GM21825 (cell line): ENCODE data around the gene SLC39A2.
"Not testable (repeated sequence)": the region's sequence is repeated elsewhere in the genome, so short reads cannot be mapped to it uniquely, and the experiment has no call there.

Experiments used
- ATAC-seq: cut with Tn5 transposase; IDR thresholded peaks from one replicate; pipeline ENCODE4 v1.9.1; 2021; ENCODE audit warnings: mild to moderate bottlenecking, moderate library complexity; ENCODE audit not compliant: unreplicated experiment

The SLC39A2 gene

GRCh38 chr14:20996521-20996920 lies 2.6 kb upstream of the SLC39A2 start:
- no peak for ATAC-seq

DNA sequence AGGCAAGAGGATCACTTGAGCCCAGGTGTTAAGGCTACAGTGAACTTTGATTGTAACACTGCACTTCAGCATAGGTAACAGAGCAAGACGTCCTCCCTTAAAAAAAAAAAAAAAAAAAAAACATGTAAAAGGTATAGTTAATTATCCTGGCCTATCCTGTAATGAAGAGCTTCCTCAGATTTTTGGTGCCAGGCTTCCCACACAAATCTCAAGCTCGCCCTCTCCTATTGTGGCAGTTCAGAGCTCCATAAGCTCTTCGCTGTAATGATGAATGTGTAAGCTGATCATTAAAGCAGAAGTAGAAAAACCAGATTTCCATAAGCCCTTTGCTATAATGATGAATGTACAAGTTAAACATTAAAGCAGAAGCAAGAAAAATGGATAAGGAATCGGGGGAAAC lies 2.0 kb upstream of the SLC39A2 start:
- no peak for ATAC-seq

- ATAC-seq = no peak
Observed at GRCh38 chr14:20997564-20997963, 1.5 kb upstream of the SLC39A2 start.

GRCh38 chr14:20998139-20998538 lies 954 bp upstream of the SLC39A2 start:
- no peak for ATAC-seq

DNA sequence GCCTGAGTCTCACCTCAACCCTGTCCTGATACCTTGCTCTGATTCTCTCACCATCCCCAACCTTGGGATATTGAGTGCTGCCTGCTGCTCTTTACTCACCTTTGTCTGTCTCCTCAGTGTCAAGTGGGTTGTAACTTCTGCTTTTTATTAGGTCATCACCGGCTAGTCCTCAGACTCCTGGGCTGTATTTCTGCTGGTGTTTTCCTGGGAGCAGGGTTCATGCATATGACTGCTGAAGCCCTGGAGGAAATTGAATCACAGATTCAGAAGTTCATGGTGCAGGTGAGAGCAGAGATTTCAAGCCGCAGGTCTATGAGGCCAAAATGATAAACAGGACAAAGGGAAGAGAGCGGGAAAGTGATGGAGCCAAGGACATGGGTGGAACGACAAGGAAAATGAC lies 498 bp downstream of the SLC39A2 start:
- no peak for ATAC-seq

GRCh38 chr14:21001218-21001617 lies 2.1 kb downstream of the SLC39A2 start:
- ATAC-seq = no peak

- ATAC-seq = no peak
Observed at GRCh38 chr14:21003788-21004346, 4.8 kb downstream of the SLC39A2 start.

GRCh38 chr14:21009721-21010120 lies 10.6 kb downstream of the SLC39A2 start:
- not testable (repeated sequence) for ATAC-seq

GRCh38 chr14:21011136-21011535 lies 12.0 kb downstream of the SLC39A2 start:
- ATAC-seq = no peak

GRCh38 chr14:21014761-21015190 lies 15.7 kb downstream of the SLC39A2 start:
- no peak for ATAC-seq

- no peak for ATAC-seq
Observed at GRCh38 chr14:21015312-21015711, 16.2 kb downstream of the SLC39A2 start.

DNA sequence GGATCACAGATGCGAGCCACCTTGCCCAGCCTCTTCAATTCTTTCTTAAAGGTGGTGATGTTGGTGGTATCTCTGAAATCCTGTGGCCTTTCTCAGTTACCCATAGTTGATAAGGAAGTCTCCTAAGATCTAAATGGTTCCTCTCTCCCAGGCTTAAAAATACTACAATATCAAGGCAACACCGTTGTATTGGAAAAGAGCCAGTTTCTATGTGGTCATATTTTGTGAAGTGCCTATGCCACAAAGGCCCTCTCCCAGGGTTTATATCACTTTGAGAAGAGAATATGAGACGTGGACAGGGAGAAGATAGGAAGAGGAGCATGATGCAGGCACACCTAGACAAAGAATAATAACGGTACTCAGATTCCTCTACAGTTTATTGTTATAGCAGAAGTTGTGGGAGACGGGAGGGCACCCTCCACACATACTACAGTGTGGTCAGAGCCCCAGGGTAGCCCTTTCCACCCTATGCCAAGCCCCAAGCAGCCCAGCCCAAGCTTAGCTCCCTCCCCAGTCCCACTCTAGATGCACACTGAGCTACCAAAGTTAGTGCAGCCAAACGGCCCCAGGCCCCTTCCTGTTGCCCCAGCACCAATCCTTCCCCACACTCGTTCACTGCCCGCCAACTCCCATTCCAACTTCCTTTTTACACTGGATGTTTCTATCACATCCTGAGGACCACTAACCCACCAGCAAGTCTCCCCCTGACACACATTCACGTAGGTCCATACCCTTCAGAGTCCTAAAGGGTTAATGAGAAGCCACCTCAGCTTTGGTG lies 17.5 kb downstream of the SLC39A2 start:
- no peak for ATAC-seq

GRCh38 chr14:21017528-21018245 lies 18.6 kb downstream of the SLC39A2 start:
- ATAC-seq = no peak

DNA sequence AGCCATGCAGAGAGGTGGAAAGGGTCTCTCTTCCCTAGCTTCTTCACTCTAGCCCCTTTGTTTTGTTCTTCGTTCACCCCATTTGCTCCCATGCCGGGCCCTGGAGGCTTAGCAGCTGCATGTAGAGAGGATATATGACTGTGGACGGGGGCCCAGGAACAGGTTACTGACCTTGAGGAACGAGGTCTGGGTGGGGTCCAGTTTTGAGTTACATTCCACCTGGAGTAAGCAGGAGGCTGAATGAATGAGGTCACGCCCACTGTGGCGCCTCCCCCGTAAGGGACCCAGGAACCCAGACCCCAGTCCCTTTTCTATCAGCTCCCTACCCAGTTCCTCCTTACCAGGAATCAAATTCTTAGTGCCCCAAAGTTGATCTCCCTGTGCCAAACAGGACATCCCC lies 19.2 kb downstream of the SLC39A2 start:
- no peak for ATAC-seq

DNA sequence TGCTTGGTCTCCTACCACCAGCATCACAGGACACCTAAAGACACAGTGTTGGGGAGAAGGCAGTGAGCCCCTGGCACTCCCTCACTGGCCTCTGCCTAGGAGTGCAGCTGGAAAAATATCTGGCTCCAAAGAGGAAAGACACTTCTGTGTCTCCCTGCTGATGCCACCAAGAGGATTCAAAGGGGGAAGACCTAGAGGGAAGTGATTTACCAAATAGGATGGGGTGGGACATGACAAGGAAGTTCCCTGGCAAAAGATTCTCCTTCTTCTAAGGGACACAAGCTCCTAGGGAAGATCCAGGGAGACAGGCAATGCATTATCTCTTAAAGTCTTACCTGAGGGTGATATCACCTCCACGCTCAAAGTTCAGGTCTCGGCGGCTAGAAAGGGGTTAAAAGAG lies 19.7 kb downstream of the SLC39A2 start:
- ATAC-seq = no peak

- no peak for ATAC-seq
Observed at GRCh38 chr14:21019366-21019765, 20.3 kb downstream of the SLC39A2 start.

DNA sequence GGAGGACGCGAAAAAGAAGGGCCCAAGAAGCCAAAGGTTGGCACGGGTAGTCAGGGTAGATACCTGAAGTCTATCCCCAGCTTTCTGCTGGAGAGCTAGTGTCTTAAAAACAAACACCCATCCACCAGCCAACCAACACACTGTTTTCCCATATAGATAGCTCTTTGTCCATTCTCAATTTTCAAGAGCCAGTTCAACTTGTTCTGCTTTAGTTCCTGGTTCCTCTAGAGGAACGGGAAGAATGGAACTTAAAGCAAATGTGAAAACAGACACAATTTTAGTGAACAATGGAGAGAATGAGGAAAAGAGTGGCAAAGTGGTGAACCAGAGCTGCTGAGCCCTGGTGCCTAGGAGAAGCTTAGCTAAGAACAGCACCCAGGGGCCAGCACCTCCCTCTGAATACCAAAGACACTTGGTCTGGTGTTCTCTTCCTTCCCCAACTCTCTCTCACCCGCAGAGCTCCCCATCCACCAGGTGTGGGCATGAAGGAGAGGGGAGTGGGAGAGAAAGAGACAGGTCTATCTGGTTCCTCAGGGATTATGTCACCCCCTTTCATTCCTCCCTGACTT lies 22.0 kb downstream of the SLC39A2 start:
- no peak for ATAC-seq

GRCh38 chr14:21022686-21023085 lies 23.6 kb downstream of the SLC39A2 start:
- no peak for ATAC-seq

- no peak for ATAC-seq
Observed at GRCh38 chr14:21023174-21023573, 24.1 kb downstream of the SLC39A2 start.

DNA sequence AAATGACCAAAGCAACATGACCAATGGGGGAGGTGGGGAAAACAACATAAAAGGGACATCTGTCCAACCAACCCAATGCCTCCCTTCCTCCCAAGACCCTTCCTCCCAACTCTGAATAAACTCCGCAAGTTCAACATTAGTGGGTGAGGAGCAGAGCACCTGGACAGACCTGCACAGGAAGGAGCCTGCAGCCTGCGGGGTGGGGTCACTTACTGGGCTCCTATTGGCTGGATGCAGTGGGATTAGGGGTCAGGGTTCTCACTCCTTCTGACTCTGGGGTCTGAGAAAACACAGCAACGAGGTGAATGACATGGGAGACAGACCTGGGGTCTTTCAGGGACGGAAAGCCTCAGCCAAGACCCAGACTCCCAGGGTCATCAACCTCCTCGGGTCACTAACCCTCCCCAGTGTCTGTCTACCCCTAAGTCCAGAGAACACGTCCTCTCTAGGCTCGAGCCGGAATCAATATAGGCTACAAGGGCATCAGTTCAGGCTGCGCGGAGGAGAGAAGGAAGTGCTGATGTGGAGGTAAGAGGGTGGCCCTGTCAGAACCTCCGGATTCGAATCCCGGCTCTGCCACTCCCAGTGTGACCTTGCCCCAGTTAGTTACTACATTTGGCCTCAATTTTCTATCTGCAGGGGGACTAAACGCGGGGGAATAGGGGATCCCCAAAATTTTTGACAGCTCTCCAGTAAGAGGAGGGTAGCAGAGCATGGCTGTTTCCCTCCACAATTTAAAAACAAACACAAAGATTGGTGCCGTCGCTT lies 24.9 kb downstream of the SLC39A2 start:
- no peak for ATAC-seq
